Stimulated activated CD8-positive, alpha-beta memory T cell treated with anti-CD3 and anti-CD28 coated beads, Interleukin-15, amount 100 ng/mL, for 48 hours (primary cell): ENCODE data around the gene GJB6.
"Not testable (repeated sequence)": the region's sequence is repeated elsewhere in the genome, so short reads cannot be mapped to it uniquely, and the experiment has no call there.

ENCODE experiments used
- DNase-seq, 2 donors: peaks; one replicate each; pipeline ENCODE4 v3.0.0-alpha.2; 2020; ENCODE audit warnings: low read depth in 2 of 2

GJB6 gene

GRCh38 chr13:20231839-20232555 lies at the start of gene GJB6:
GJB6 (minus strand) TSS chr13:20232319; CDS start chr13:20223480, 8,839 bp downstream.
- peak in 1 of 2 donors; percentile 8 for DNase-seq

GRCh38 chr13:20276901-20277300 lies 44.8 kb upstream of the GJB6 start:
- DNase-seq, result not testable (repeated sequence)

- DNase-seq, result no peak
Measured at GRCh38 chr13:20274466-20274865, 42.3 kb upstream of the GJB6 start.

- no peak for DNase-seq
Measured at GRCh38 chr13:20272588-20273171, 40.6 kb upstream of the GJB6 start.

GRCh38 chr13:20272104-20272503 lies 40.0 kb upstream of the GJB6 start:
- no peak for DNase-seq

- no peak for DNase-seq
Measured at GRCh38 chr13:20271441-20271840, 39.3 kb upstream of the GJB6 start.

- DNase-seq, result no peak
Measured at GRCh38 chr13:20270163-20270865, 38.2 kb upstream of the GJB6 start.

GRCh38 chr13:20264271-20265018 lies 32.3 kb upstream of the GJB6 start:
- DNase-seq, result no peak

- DNase-seq, result no peak
Measured at GRCh38 chr13:20263393-20264044, 31.4 kb upstream of the GJB6 start.

- DNase-seq, result no peak
Measured at GRCh38 chr13:20258963-20259288, 26.8 kb upstream of the GJB6 start.

GRCh38 chr13:20258208-20258962 lies 26.3 kb upstream of the GJB6 start:
- no peak for DNase-seq

GRCh38 chr13:20254076-20254475 lies 22.0 kb upstream of the GJB6 start:
- no peak for DNase-seq

- no peak for DNase-seq
Measured at GRCh38 chr13:20249913-20250312, 17.8 kb upstream of the GJB6 start.

GRCh38 chr13:20247963-20248362 lies 15.8 kb upstream of the GJB6 start:
- DNase-seq, result no peak

GRCh38 chr13:20247403-20247802 lies 15.3 kb upstream of the GJB6 start:
- no peak for DNase-seq

- no peak for DNase-seq
Measured at GRCh38 chr13:20241593-20241992, 9.5 kb upstream of the GJB6 start.

- no peak for DNase-seq
Measured at GRCh38 chr13:20239748-20240147, 7.6 kb upstream of the GJB6 start.

- DNase-seq, result no peak
Measured at GRCh38 chr13:20232556-20233277, 598 bp upstream of the GJB6 start.

GRCh38 chr13:20230913-20231838 lies 943 bp downstream of the GJB6 start:
- DNase-seq, result no peak
